Measurements from ENCODE around the gene PLOD2.

PLOD2 gene

GRCh38 chr3:146200461-146201220 lies 39.7 kb upstream of the PLOD2 start:
- TF ChIP-seq CTCF (conservative IDR thresholded peaks at IDR 0.05; ENCODE audit: low read length): no peak
- TF ChIP-seq EZH2phosphoT487 (IDR thresholded peaks at IDR 0.05; ENCODE audit: borderline replicate concordance): no peak
- no peaks in the 10 kb centered on the region for H3K4me1 ChIP-seq (ENCODE audit: insufficient read depth, low read length, poor library complexity, severe bottlenecking)
- no peak overlapping the region for H3K4me3 ChIP-seq (ENCODE audit: low read length, poor library complexity, severe bottlenecking)
- no peaks in the 10 kb centered on the region for H3K79me2 ChIP-seq (ENCODE audit: insufficient read depth, low read length)
- H3K4me2 ChIP-seq (ENCODE audit: low read depth, low read length, poor library complexity, severe bottlenecking): no peak overlapping the region
- no peaks in the 10 kb centered on the region for H3F3A ChIP-seq (ENCODE audit: low read depth)
- H2AFZ ChIP-seq (ENCODE audit: low read length): no peak overlapping the region
- no peaks in the 10 kb centered on the region for H3K27me3 ChIP-seq (ENCODE audit: insufficient read depth, low read length, poor library complexity, severe bottlenecking)
- H3K36me3 ChIP-seq (ENCODE audit: insufficient read depth, low read length): no peaks in the 10 kb centered on the region
- no peak overlapping the region for H3K9ac ChIP-seq (ENCODE audit: low read depth, low read length, poor library complexity, severe bottlenecking)
- no peaks in the 10 kb centered on the region for H4K20me1 ChIP-seq (ENCODE audit: insufficient read depth, low read length, poor library complexity, severe bottlenecking)
- no peaks in the 10 kb centered on the region for H3K9me3 ChIP-seq (ENCODE audit: insufficient read depth, low read depth, low read length)
- no peaks in the 10 kb centered on the region for H3K9me2 ChIP-seq (replicated peaks; ENCODE audit: low read depth, low read length)

GRCh38 chr3:146199762-146200161 lies 38.8 kb upstream of the PLOD2 start:
- Histone ChIP-seq H4K20me1 (ENCODE audit: insufficient read depth, low read length, poor library complexity, severe bottlenecking) (no peaks in the 10 kb centered on the region), H3K4me1 (ENCODE audit: insufficient read depth, low read length, poor library complexity, severe bottlenecking) (no peaks in the 10 kb centered on the region), H3K9me2 (replicated peaks; ENCODE audit: low read depth, low read length) (no peaks in the 10 kb centered on the region), H2AFZ (ENCODE audit: low read length) (no peak overlapping the region), H3K4me3 (ENCODE audit: low read length, poor library complexity, severe bottlenecking) (no peak overlapping the region), H3K4me2 (ENCODE audit: low read depth, low read length, poor library complexity, severe bottlenecking) (no peak overlapping the region), H3K36me3 (ENCODE audit: insufficient read depth, low read length) (no peaks in the 10 kb centered on the region), H3K9me3 (ENCODE audit: insufficient read depth, low read depth, low read length) (no peaks in the 10 kb centered on the region), H3F3A (ENCODE audit: low read depth) (no peaks in the 10 kb centered on the region), H3K79me2 (ENCODE audit: insufficient read depth, low read length) (no peaks in the 10 kb centered on the region), H3K9ac (ENCODE audit: low read depth, low read length, poor library complexity, severe bottlenecking) (no peak overlapping the region), H3K27me3 (ENCODE audit: insufficient read depth, low read length, poor library complexity, severe bottlenecking) (no peaks in the 10 kb centered on the region)
- TF ChIP-seq EZH2phosphoT487 (IDR thresholded peaks at IDR 0.05; ENCODE audit: borderline replicate concordance) (no peak), CTCF (conservative IDR thresholded peaks at IDR 0.05; ENCODE audit: low read length) (no peak)

GRCh38 chr3:146196789-146197188 lies 35.8 kb upstream of the PLOD2 start:
- H3K9me3 ChIP-seq (ENCODE audit: insufficient read depth, low read depth, low read length): no peaks in the 10 kb centered on the region
- H3K9me2 ChIP-seq (replicated peaks; ENCODE audit: low read depth, low read length): no peaks in the 10 kb centered on the region
- no peaks in the 10 kb centered on the region for H3K4me1 ChIP-seq (ENCODE audit: insufficient read depth, low read length, poor library complexity, severe bottlenecking)
- H2AFZ ChIP-seq (ENCODE audit: low read length): no peak overlapping the region
- no peak overlapping the region for H3K4me3 ChIP-seq (ENCODE audit: low read length, poor library complexity, severe bottlenecking)
- no peak overlapping the region for H3K4me2 ChIP-seq (ENCODE audit: low read depth, low read length, poor library complexity, severe bottlenecking)
- H3F3A ChIP-seq (ENCODE audit: low read depth): no peaks in the 10 kb centered on the region
- no peaks in the 10 kb centered on the region for H3K27me3 ChIP-seq (ENCODE audit: insufficient read depth, low read length, poor library complexity, severe bottlenecking)
- H3K79me2 ChIP-seq (ENCODE audit: insufficient read depth, low read length): no peaks in the 10 kb centered on the region
- no peak overlapping the region for H3K9ac ChIP-seq (ENCODE audit: low read depth, low read length, poor library complexity, severe bottlenecking)
- TF ChIP-seq CTCF (conservative IDR thresholded peaks at IDR 0.05; ENCODE audit: low read length) (no peak), EZH2phosphoT487 (IDR thresholded peaks at IDR 0.05; ENCODE audit: borderline replicate concordance) (no peak)
- no peaks in the 10 kb centered on the region for H3K36me3 ChIP-seq (ENCODE audit: insufficient read depth, low read length)
- no peaks in the 10 kb centered on the region for H4K20me1 ChIP-seq (ENCODE audit: insufficient read depth, low read length, poor library complexity, severe bottlenecking)
